Measurements from ENCODE around the gene NOL6.

NOL6 gene

GRCh38 chr9:33440609-33441008 is 33.1 kb downstream of the NOL6 start:
- Histone ChIP-seq H3K36me3 (ENCODE audit: control insufficient read depth, low read length) (no peaks in the 10 kb centered on the region), H3K4me1 (ENCODE audit: control insufficient read depth, low read length) (no peaks in the 10 kb centered on the region), H3K27ac (ENCODE audit: low read depth, low read length) (no peak overlapping the region), H3F3A (ENCODE audit: control insufficient read depth, insufficient read depth) (no peaks in the 10 kb centered on the region), H4K20me1 (ENCODE audit: control insufficient read depth, insufficient read depth, low read depth, low read length) (no peaks in the 10 kb centered on the region), H3K4me3 (ENCODE audit: low read length) (no peak overlapping the region), H3K9me2 (replicated peaks; ENCODE audit: control insufficient read depth, low read length) (no peaks in the 10 kb centered on the region), H3K79me2 (ENCODE audit: control insufficient read depth, low read length) (no peaks in the 10 kb centered on the region), H3K27me3 (ENCODE audit: control insufficient read depth, low read length) (peaks cover 2% of the 10 kb centered on the region; the same call in 1 of the 2 replicates), H3K4me2 (ENCODE audit: low read length) (no peak overlapping the region), H3K9me3 (ENCODE audit: control insufficient read depth, insufficient read depth, low read length) (no peaks in the 10 kb centered on the region)
- TF ChIP-seq EZH2phosphoT487 (IDR thresholded peaks at IDR 0.05; ENCODE audit: borderline replicate concordance, low read length) = no peak
- TF ChIP-seq CTCF (IDR thresholded peaks at IDR 0.05; ENCODE audit: low read depth, low read length, poor library complexity, severe bottlenecking) = no peak

GRCh38 chr9:33440204-33440603 is 33.5 kb downstream of the NOL6 start:
- TF ChIP-seq EZH2phosphoT487 (IDR thresholded peaks at IDR 0.05; ENCODE audit: borderline replicate concordance, low read length) (no peak), CTCF (IDR thresholded peaks at IDR 0.05; ENCODE audit: low read depth, low read length, poor library complexity, severe bottlenecking) (no peak)
- no peaks in the 10 kb centered on the region for H3K4me1 ChIP-seq (ENCODE audit: control insufficient read depth, low read length)
- H3K9me3 ChIP-seq (ENCODE audit: control insufficient read depth, insufficient read depth, low read length) = no peaks in the 10 kb centered on the region
- H3K27ac ChIP-seq (ENCODE audit: low read depth, low read length) = no peak overlapping the region
- no peaks in the 10 kb centered on the region for H3K79me2 ChIP-seq (ENCODE audit: control insufficient read depth, low read length)
- no peaks in the 10 kb centered on the region for H4K20me1 ChIP-seq (ENCODE audit: control insufficient read depth, insufficient read depth, low read depth, low read length)
- no peaks in the 10 kb centered on the region for H3K36me3 ChIP-seq (ENCODE audit: control insufficient read depth, low read length)
- peaks cover 2% of the 10 kb centered on the region; the same call in 1 of the 2 replicates for H3K27me3 ChIP-seq (ENCODE audit: control insufficient read depth, low read length)
- H3K9me2 ChIP-seq (replicated peaks; ENCODE audit: control insufficient read depth, low read length) = no peaks in the 10 kb centered on the region
- no peak overlapping the region for H3K4me2 ChIP-seq (ENCODE audit: low read length)
- no peak overlapping the region for H3K4me3 ChIP-seq (ENCODE audit: low read length)
- no peaks in the 10 kb centered on the region for H3F3A ChIP-seq (ENCODE audit: control insufficient read depth, insufficient read depth)

- H3K4me3 ChIP-seq (ENCODE audit: low read length) = no peak overlapping the region
- no peak for TF ChIP-seq EZH2phosphoT487 (IDR thresholded peaks at IDR 0.05; ENCODE audit: borderline replicate concordance, low read length)
- no peak for TF ChIP-seq CTCF (IDR thresholded peaks at IDR 0.05; ENCODE audit: low read depth, low read length, poor library complexity, severe bottlenecking)
- H3K4me2 ChIP-seq (ENCODE audit: low read length) = no peak overlapping the region
- H3K79me2 ChIP-seq (ENCODE audit: control insufficient read depth, low read length) = no peaks in the 10 kb centered on the region
- peaks cover 2% of the 10 kb centered on the region; the same call in 1 of the 2 replicates for H3K27me3 ChIP-seq (ENCODE audit: control insufficient read depth, low read length)
- no peaks in the 10 kb centered on the region for H3K36me3 ChIP-seq (ENCODE audit: control insufficient read depth, low read length)
- H4K20me1 ChIP-seq (ENCODE audit: control insufficient read depth, insufficient read depth, low read depth, low read length) = no peaks in the 10 kb centered on the region
- no peak overlapping the region for H3K27ac ChIP-seq (ENCODE audit: low read depth, low read length)
- H3K9me2 ChIP-seq (replicated peaks; ENCODE audit: control insufficient read depth, low read length) = no peaks in the 10 kb centered on the region
- no peaks in the 10 kb centered on the region for H3K4me1 ChIP-seq (ENCODE audit: control insufficient read depth, low read length)
- no peaks in the 10 kb centered on the region for H3F3A ChIP-seq (ENCODE audit: control insufficient read depth, insufficient read depth)
- H3K9me3 ChIP-seq (ENCODE audit: control insufficient read depth, insufficient read depth, low read length) = no peaks in the 10 kb centered on the region
Observed at GRCh38 chr9:33439731-33440130, 34.0 kb downstream of the NOL6 start.

All from DOHH2 (cell line).